GM12874 (cell line): ENCODE data around the gene NT5E.

Experiments used
- TF ChIP-seq, protein P1 (sequence below): IDR thresholded peaks from 2 replicates; pipeline ENCODE4 v1.5.1; 2011; ENCODE audit warnings: low read depth, mild to moderate bottlenecking, control low read depth, low read length, moderate library complexity; ENCODE audit not compliant: insufficient read depth

Gene NT5E

DNA sequence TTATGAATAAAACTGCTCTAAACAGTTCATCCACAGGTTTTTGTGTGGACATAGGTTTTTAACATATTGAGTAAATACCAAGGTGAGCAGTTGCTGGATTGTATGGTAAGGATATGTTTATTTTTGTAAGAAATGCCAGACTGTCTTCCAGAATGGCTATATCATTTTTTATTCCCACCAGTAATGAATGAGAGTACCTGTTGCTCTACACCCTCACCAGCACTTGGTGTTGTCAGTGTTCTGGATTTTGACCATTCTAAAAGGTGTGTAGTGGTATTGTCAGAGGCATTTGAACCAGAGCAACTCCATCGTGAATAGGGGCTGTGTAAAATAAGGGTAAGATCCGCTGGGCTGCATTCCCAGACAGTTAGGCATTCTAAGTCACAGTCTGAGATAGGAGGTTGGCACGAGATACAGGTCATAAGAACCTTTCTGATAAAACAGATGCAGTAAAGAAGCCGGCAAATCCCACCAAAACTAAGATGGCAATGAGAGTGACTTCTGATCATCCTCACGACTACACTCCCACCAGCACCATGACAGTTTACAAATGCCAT, 12.9 kb upstream of the NT5E start:
- TF ChIP-seq, protein P1, sequence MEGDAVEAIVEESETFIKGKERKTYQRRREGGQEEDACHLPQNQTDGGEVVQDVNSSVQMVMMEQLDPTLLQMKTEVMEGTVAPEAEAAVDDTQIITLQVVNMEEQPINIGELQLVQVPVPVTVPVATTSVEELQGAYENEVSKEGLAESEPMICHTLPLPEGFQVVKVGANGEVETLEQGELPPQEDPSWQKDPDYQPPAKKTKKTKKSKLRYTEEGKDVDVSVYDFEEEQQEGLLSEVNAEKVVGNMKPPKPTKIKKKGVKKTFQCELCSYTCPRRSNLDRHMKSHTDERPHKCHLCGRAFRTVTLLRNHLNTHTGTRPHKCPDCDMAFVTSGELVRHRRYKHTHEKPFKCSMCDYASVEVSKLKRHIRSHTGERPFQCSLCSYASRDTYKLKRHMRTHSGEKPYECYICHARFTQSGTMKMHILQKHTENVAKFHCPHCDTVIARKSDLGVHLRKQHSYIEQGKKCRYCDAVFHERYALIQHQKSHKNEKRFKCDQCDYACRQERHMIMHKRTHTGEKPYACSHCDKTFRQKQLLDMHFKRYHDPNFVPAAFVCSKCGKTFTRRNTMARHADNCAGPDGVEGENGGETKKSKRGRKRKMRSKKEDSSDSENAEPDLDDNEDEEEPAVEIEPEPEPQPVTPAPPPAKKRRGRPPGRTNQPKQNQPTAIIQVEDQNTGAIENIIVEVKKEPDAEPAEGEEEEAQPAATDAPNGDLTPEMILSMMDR: no peak

DNA sequence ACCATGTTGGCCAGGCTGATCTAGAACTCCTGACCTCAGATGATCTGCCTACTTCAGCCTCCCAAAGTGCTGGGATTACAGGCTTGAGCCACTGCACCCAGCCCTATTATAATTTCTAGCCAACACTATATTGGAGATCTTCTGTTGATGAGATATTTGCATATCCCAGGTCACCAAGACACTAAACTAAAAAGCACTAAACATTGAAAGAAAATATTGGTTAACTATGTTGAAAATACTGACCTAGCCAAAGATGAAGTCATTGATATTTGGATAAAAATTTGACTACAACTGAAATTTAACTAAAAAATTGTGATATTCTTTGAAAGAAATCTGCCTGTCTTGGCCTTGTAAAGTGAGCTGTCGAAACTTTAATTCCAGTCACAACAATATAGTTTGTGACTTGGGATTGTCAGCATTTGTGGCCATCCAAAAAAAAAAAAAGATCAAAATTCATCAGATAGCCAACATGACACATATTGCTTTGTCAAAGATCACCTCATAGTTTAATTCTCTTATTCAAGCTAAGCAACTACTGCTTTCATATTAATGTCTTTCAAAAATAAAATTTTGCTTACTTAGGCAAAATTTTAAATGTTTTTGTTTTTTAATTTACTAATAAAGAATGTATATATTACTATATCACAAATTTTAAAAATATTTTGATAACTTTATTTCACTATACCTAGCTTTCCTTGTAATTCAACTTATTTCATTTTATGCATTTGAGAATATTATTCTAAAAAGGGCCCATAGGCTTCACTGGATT, 6.3 kb upstream of the NT5E start:
- TF ChIP-seq, protein P1: no peak

- TF ChIP-seq, protein P1: no peak
Measured at GRCh38 chr6:85449388-85449817, 480 bp upstream of the NT5E start.

DNA sequence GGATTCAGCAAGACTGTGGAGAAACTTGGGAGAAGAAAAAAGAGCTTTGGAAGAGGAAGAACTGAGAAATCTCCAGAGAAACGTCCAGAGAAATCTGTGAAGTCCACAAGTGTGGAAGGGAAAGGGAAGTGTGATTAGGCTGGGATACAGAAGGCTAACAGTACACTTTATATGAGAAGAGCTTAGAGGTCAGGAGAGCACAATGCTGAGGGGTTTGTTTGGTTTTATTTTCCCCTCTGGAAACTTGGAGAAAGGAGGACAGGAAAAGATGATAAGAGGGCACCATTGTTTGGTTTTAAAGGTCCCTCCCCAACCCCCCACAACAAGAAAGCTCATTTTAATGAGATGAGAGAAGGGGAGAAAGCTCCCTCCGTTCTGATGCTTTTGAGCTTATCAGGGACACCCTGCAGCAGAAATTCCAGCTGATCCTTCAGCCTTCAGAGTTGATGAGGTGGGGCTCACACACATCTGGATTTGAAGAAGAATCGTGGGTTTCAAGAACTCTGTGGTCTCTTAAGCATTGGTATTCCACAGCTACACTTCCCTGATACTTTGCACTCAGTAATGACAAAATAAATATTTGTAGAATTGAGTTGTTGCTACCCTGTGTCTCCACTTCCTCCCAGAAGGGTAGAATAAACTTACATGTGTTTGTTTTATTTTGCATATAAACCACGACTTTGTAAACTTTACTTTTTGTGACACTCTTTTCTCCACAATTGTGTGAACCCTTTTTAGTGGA, 1.9 kb downstream of the NT5E start:
- TF ChIP-seq, protein P1: no peak

- TF ChIP-seq, protein P1: no peak
Measured at GRCh38 chr6:85452441-85452881, 2.6 kb downstream of the NT5E start.

- TF ChIP-seq, protein P1: no peak
Measured at GRCh38 chr6:85453052-85453451, 3.2 kb downstream of the NT5E start.

GRCh38 chr6:85453490-85453889, 3.6 kb downstream of the NT5E start:
- TF ChIP-seq, protein P1: no peak
